C1 segment of cervical spinal cord (tissue), 14 donors: Measurements from ENCODE around the gene TPMT.
A peak's percentile ranks its signal among the peaks of the same experiment; 100 is the strongest.
"Not testable (repeated sequence)": the region's sequence is repeated elsewhere in the genome, so short reads cannot be mapped to it uniquely, and the experiment has no call there.

Experiments used
- DNase-seq, 14 donors: peaks; one replicate each; lab custom pipeline; 2025; lab: John Stamatoyannopoulos, UW

The TPMT gene

GRCh38 chr6:18154507-18155149 is at the start of gene TPMT:
Gene TPMT (minus strand): TSS chr6:18155077. CDS start chr6:18149127, 5,950 bp downstream.
- DNase-seq: no peak

GRCh38 chr6:18203786-18204185 is 48.9 kb upstream of the TPMT start:
- no peak for DNase-seq

GRCh38 chr6:18192026-18192425 is 37.1 kb upstream of the TPMT start:
- DNase-seq: no peak

- no peak for DNase-seq
These were observed 34.3 kb upstream of the TPMT start for GRCh38 chr6:18189196-18189595.

GRCh38 chr6:18187701-18188100 is 32.8 kb upstream of the TPMT start:
- no peak for DNase-seq

- no peak for DNase-seq
These were observed 31.8 kb upstream of the TPMT start for GRCh38 chr6:18186540-18187250.

- no peak for DNase-seq
These were observed 31.2 kb upstream of the TPMT start for GRCh38 chr6:18186033-18186432.

GRCh38 chr6:18185624-18186023 is 30.7 kb upstream of the TPMT start:
- no peak for DNase-seq

GRCh38 chr6:18183766-18184165 is 28.9 kb upstream of the TPMT start:
- no peak for DNase-seq

- DNase-seq: no peak
These were observed 27.7 kb upstream of the TPMT start for GRCh38 chr6:18182568-18182967.

- peak in 7 of 14 donors; percentile 1 to 15 (median 6) for DNase-seq
These were observed 25.0 kb upstream of the TPMT start for GRCh38 chr6:18179770-18180356.

GRCh38 chr6:18178960-18179615 is 24.2 kb upstream of the TPMT start:
- no peak for DNase-seq

GRCh38 chr6:18177286-18177965 is 22.5 kb upstream of the TPMT start:
- DNase-seq: no peak

GRCh38 chr6:18176198-18176597 is 21.3 kb upstream of the TPMT start:
- DNase-seq: not testable (repeated sequence)

GRCh38 chr6:18171871-18172270 is 17.0 kb upstream of the TPMT start:
- no peak for DNase-seq

- DNase-seq: no peak
These were observed 13.4 kb upstream of the TPMT start for GRCh38 chr6:18168264-18168663.

- no peak for DNase-seq
These were observed 11.6 kb upstream of the TPMT start for GRCh38 chr6:18166312-18167036.

- DNase-seq: no peak
These were observed 10.9 kb upstream of the TPMT start for GRCh38 chr6:18165751-18166150.

GRCh38 chr6:18162401-18162800 is 7.5 kb upstream of the TPMT start:
- no peak for DNase-seq

GRCh38 chr6:18161431-18161830 is 6.6 kb upstream of the TPMT start:
- DNase-seq: no peak

GRCh38 chr6:18160911-18161310 is 6.0 kb upstream of the TPMT start:
- DNase-seq: no peak
